ENCODE results near the gene ZGRF1. TPM values are rescaled to one million over a fixed set of nuclear protein-coding genes. Genes with fewer than 3 reads are reported as not detected.
"Not testable (repeated sequence)": the region's sequence is repeated elsewhere in the genome, so short reads cannot be mapped to it uniquely, and the experiment has no call there.

The ZGRF1 gene
- total and polyA plus RNA-seq, 4 donors, result 10.8 to 21.8 (median 12.9) TPM

DNA sequence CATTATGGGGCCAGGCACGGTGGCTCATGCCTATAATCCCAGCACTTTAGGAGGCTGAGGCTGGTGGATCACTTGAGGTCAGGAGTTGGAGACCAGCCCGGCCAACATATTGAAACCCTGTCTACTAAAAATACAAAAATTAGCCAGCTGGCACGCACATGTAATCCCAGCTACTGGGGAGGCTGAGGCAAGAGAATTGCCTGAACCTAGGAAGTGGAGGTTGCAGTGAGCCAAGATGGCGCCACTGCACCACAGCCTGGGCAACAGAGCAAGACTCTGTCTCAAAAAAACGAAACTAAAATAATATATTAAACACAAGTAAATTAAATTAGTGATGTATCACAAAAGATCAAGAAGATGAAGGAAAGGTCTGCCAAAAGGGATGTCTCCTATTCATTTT is 19.4 kb upstream of the ZGRF1 start:
- peaks cover 14% of the 10 kb centered on the region for H3K36me3 ChIP-seq (ENCODE audit: control insufficient read depth, insufficient read depth, low read length)
- no CpG with 5 or more reads among the region's 5 CpGs for WGBS (ENCODE audit: insufficient coverage)
- not testable (repeated sequence) for DNase-seq (ENCODE audit: low read depth in 4 of 6, low spot score in 6 of 6); H3K4me1 ChIP-seq (ENCODE audit: control insufficient read depth, insufficient read depth, low read length); H3K27me3 ChIP-seq (ENCODE audit: control insufficient read depth, insufficient read depth, low read length); H3K27ac ChIP-seq (ENCODE audit: low read depth, low read length); H3K4me3 ChIP-seq (ENCODE audit: low read depth, low read length); H3K9me3 ChIP-seq (ENCODE audit: control insufficient read depth, insufficient read depth, low read length)

DNA sequence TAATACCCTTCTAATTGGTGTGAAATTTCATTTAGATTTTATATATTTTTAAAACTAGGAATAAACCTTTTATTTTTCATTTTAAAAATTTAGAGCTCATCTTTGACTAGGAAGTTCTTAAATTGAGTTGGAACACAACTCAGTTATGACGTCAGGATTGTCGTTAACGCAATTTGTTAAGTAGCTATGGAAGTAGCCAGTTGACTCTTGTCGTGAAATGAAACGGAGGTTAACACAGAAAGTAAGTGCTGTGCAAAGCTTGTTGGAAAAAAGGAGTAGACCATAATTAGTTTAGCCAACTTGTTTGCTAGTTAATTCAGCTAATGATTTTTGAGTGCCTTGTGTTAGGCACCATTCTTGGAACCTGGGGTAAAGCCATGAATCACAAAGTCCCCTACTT is 18.6 kb upstream of the ZGRF1 start:
- no peak overlapping the region for H3K27ac ChIP-seq (ENCODE audit: low read depth, low read length)
- H3K4me3 ChIP-seq (ENCODE audit: low read depth, low read length), result no peak overlapping the region
- DNase-seq (ENCODE audit: low read depth in 4 of 6, low spot score in 6 of 6), result no peak
- 57% methylated on average over 5 of the region's 5 CpGs for WGBS (ENCODE audit: insufficient coverage)
- no peaks in the 10 kb centered on the region for H3K27me3 ChIP-seq (ENCODE audit: control insufficient read depth, insufficient read depth, low read length)
- H3K36me3 ChIP-seq (ENCODE audit: control insufficient read depth, insufficient read depth, low read length), result peaks cover 14% of the 10 kb centered on the region
- H3K9me3 ChIP-seq (ENCODE audit: control insufficient read depth, insufficient read depth, low read length), result no peaks in the 10 kb centered on the region
- no peaks in the 10 kb centered on the region for H3K4me1 ChIP-seq (ENCODE audit: control insufficient read depth, insufficient read depth, low read length)

DNA sequence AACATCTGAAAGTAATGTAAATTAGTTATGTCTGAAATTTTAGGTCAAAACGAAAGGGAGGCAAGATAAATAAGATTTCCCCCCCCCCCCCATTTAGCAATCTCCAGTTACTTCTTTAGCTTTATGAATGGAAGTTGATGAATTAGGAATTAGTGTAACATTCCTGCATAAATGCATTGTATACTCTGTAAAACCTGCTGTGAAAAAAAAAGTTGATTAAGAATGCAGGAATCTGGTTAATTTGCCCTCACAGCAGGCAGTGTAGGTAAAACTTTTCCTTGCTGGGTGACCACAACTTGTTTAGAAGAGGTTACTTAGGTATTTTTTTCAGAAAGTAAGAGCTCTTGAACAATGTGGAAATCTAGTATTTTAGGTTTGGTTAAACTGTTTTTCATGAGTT is 15.5 kb upstream of the ZGRF1 start:
- Histone ChIP-seq H3K4me1 (ENCODE audit: control insufficient read depth, insufficient read depth, low read length) (no peaks in the 10 kb centered on the region), H3K9me3 (ENCODE audit: control insufficient read depth, insufficient read depth, low read length) (no peaks in the 10 kb centered on the region), H3K27ac (ENCODE audit: low read depth, low read length) (no peak overlapping the region), H3K36me3 (ENCODE audit: control insufficient read depth, insufficient read depth, low read length) (peaks cover 11% of the 10 kb centered on the region), H3K27me3 (ENCODE audit: control insufficient read depth, insufficient read depth, low read length) (no peaks in the 10 kb centered on the region), H3K4me3 (ENCODE audit: low read depth, low read length) (no peak overlapping the region)
- no peak for DNase-seq (ENCODE audit: low read depth in 4 of 6, low spot score in 6 of 6)
- no CpG with 5 or more reads among the region's 1 CpG for WGBS (ENCODE audit: insufficient coverage)

DNA sequence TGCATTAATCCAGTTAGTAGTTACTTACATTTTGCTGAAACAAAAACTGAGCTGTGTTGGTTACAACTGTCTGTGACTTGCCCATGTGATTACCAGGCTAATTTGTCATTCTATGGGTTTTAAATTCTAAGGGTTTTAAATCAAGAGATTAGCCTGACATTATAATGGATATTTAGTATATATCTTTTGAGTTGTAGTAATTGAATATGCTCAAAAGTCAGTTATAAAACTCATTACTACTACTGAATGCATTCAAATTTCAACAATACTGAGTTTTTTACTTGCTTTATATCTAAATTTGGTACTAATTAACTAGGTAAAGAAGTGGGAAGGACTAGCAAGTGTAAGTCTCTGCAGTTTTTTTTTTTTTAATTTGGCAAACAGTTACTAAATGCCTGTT is 14.9 kb upstream of the ZGRF1 start:
- H3K4me3 ChIP-seq (ENCODE audit: low read depth, low read length), result no peak overlapping the region
- H3K36me3 ChIP-seq (ENCODE audit: control insufficient read depth, insufficient read depth, low read length), result peaks cover 14% of the 10 kb centered on the region
- DNase-seq (ENCODE audit: low read depth in 4 of 6, low spot score in 6 of 6), result no peak
- no peaks in the 10 kb centered on the region for H3K4me1 ChIP-seq (ENCODE audit: control insufficient read depth, insufficient read depth, low read length)
- no peak overlapping the region for H3K27ac ChIP-seq (ENCODE audit: low read depth, low read length)
- H3K27me3 ChIP-seq (ENCODE audit: control insufficient read depth, insufficient read depth, low read length), result no peaks in the 10 kb centered on the region
- no peaks in the 10 kb centered on the region for H3K9me3 ChIP-seq (ENCODE audit: control insufficient read depth, insufficient read depth, low read length)

DNA sequence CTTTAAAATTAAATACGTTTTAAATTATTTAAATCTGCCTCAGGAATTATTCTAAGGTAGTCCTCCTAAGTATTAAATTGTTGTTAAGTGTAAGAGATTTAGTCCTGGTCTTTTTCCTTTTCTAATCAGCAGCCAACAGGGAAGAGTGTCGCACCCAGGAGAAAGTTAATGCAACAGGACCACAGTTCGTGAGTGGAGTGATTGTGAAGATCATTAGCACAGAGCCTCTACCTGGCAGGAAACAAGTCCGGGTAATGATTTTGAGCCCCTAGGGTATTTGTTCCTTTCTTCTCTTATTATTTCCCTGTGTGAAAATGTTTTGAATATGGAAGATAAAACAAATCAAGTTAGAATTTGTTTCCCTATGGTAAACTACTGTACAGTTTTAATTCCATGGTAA is 13.6 kb upstream of the ZGRF1 start:
- WGBS (ENCODE audit: insufficient coverage), result 64% methylated on average over 2 of the region's 4 CpGs
- peaks cover 17% of the 10 kb centered on the region for H3K36me3 ChIP-seq (ENCODE audit: control insufficient read depth, insufficient read depth, low read length)
- no peak for DNase-seq (ENCODE audit: low read depth in 4 of 6, low spot score in 6 of 6)

DNA sequence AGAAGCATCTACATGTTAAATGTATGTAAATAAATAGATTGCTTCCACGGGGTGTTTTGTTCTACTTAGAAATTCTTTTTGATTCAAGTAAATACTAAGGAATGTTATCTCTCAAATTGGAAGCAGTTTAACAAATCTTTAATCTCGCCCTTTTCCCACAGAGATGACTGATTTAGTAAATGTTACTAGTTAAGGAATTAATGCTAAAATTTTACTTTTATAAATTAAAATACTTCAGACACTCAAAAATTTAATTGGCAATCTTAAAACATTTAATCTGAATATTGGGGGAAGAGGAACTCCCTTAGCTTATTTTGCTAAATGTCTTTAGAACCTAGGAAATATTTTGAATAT is 12.3 kb upstream of the ZGRF1 start:
- H3K27ac ChIP-seq (ENCODE audit: low read depth, low read length), result no peak overlapping the region
- no peaks in the 10 kb centered on the region for H3K27me3 ChIP-seq (ENCODE audit: control insufficient read depth, insufficient read depth, low read length)
- peaks cover 18% of the 10 kb centered on the region for H3K36me3 ChIP-seq (ENCODE audit: control insufficient read depth, insufficient read depth, low read length)
- no peaks in the 10 kb centered on the region for H3K4me1 ChIP-seq (ENCODE audit: control insufficient read depth, insufficient read depth, low read length)
- DNase-seq (ENCODE audit: low read depth in 4 of 6, low spot score in 6 of 6), result no peak
- no CpG with 5 or more reads among the region's 2 CpGs for WGBS (ENCODE audit: insufficient coverage)
- H3K9me3 ChIP-seq (ENCODE audit: control insufficient read depth, insufficient read depth, low read length), result no peaks in the 10 kb centered on the region
- no peak overlapping the region for H3K4me3 ChIP-seq (ENCODE audit: low read depth, low read length)

More for the DNA sequence above, 13.6 kb upstream of the ZGRF1 start:
- Histone ChIP-seq H3K4me1 (ENCODE audit: control insufficient read depth, insufficient read depth, low read length) (no peaks in the 10 kb centered on the region), H3K4me3 (ENCODE audit: low read depth, low read length) (no peak overlapping the region), H3K9me3 (ENCODE audit: control insufficient read depth, insufficient read depth, low read length) (no peaks in the 10 kb centered on the region), H3K27ac (ENCODE audit: low read depth, low read length) (no peak overlapping the region), H3K27me3 (ENCODE audit: control insufficient read depth, insufficient read depth, low read length) (no peaks in the 10 kb centered on the region)

DNA sequence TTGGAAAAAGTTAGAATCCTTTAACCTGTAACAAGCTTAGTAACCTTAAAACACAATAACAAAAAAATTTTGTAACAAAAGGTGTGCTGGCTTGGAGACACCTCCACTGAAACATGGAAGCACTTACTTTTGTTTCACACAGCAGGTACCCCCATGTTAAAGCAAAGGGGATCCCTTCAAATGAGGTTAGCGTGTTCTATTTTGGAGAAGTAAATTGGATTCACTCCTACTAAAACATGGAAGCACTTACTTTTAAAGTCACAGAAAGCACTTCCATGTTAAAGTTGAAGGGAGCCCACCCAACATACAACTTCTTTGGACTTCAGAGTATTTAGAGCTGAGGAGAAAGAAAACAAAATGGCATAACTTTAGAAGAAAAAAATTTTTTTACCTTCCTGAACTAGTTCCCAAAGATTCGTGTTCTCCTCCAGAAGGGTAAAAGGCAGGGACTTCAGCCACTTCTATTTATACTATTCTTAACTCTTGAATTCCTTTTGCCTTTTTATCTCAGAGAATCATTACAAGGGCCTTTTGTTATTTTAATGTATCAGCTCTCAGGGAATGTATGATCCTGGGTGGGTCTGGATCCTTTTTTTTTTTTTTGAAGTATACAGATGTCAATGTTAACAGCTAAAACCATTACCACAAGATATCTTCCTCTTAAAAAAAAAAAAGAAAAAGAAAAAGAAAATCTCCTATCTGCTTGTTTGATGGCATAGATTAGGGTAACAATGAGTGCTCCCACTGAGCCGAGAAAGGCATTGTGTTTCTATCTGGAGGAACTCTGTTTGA is 11.8 kb upstream of the ZGRF1 start:
- Histone ChIP-seq H3K4me3 (ENCODE audit: low read depth, low read length) (no peak overlapping the region), H3K27me3 (ENCODE audit: control insufficient read depth, insufficient read depth, low read length) (no peaks in the 10 kb centered on the region), H3K9me3 (ENCODE audit: control insufficient read depth, insufficient read depth, low read length) (no peaks in the 10 kb centered on the region), H3K4me1 (ENCODE audit: control insufficient read depth, insufficient read depth, low read length) (no peaks in the 10 kb centered on the region), H3K36me3 (ENCODE audit: control insufficient read depth, insufficient read depth, low read length) (peaks cover 15% of the 10 kb centered on the region), H3K27ac (ENCODE audit: low read depth, low read length) (no peak overlapping the region)
- no peak for DNase-seq (ENCODE audit: low read depth in 4 of 6, low spot score in 6 of 6)
- no CpG with 5 or more reads among the region's 3 CpGs for WGBS (ENCODE audit: insufficient coverage)

DNA sequence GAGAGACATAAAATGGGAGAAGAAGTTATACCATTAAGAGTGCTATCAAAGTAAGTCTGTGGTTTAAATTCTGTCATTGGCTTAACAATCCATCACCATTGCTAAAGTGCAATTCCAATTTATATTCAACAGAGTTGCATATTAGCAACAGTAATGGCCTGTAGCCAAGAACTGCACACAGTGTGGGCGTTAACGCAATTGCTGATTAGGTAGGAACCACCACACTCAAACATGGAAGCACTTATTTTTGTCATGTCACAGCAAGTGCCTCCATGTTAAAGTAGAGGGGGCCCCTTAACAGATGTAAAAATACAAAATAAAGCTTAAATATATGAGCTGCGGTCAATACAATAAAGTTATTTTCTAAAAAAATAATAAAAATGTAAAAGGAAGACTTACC is 11.1 kb upstream of the ZGRF1 start:
- H3K4me1 ChIP-seq (ENCODE audit: control insufficient read depth, insufficient read depth, low read length), result no peaks in the 10 kb centered on the region
- H3K27me3 ChIP-seq (ENCODE audit: control insufficient read depth, insufficient read depth, low read length), result no peaks in the 10 kb centered on the region
- H3K9me3 ChIP-seq (ENCODE audit: control insufficient read depth, insufficient read depth, low read length), result no peaks in the 10 kb centered on the region
- no peak overlapping the region for H3K27ac ChIP-seq (ENCODE audit: low read depth, low read length)
- no peak overlapping the region for H3K4me3 ChIP-seq (ENCODE audit: low read depth, low read length)
- no CpG with 5 or more reads among the region's 3 CpGs for WGBS (ENCODE audit: insufficient coverage)
- peaks cover 11% of the 10 kb centered on the region for H3K36me3 ChIP-seq (ENCODE audit: control insufficient read depth, insufficient read depth, low read length)
- DNase-seq (ENCODE audit: low read depth in 4 of 6, low spot score in 6 of 6), result no peak

DNA sequence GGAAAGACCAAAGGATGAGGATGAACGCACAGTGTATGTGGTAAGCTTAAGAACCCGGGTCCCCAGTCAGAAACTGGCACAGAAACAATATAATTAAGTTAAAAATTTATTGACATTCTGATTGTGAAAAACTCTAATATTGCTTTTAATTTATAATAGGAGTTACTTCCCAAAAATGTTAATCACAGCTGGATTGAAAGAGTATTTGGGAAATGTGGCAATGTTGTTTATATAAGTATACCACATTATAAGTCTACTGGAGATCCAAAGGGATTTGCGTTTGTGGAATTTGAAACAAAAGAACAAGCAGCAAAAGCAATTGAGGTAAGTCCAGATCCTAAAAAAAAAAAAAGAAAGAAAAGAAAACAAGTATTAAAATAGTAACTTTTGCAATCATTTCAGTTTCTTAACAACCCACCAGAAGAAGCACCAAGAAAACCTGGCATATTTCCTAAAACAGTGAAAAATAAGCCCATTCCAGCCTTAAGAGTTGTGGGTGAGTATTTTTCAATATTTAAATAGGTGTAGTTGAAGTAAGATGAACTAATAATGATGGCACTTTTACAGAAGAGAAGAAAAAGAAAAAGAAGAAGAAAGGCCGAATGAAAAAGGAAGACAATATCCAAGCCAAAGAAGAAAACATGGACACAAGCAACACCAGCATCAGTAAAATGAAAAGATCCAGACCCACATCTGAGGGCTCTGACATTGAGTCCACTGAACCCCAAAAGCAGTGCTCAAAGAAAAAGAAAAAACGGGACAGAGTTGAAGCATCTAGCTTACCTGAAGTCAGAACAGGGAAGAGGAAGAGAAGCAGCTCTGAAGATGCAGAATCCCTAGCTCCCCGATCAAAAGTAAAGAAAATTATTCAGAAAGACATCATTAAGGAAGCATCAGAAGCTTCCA is 10.2 kb upstream of the ZGRF1 start:
- DNase-seq (ENCODE audit: low read depth in 4 of 6, low spot score in 6 of 6), result no peak
- Histone ChIP-seq H3K9me3 (ENCODE audit: control insufficient read depth, insufficient read depth, low read length) (no peaks in the 10 kb centered on the region), H3K4me3 (ENCODE audit: low read depth, low read length) (no peak overlapping the region), H3K27me3 (ENCODE audit: control insufficient read depth, insufficient read depth, low read length) (no peaks in the 10 kb centered on the region), H3K4me1 (ENCODE audit: control insufficient read depth, insufficient read depth, low read length) (no peaks in the 10 kb centered on the region), H3K27ac (ENCODE audit: low read depth, low read length) (no peak overlapping the region), H3K36me3 (ENCODE audit: control insufficient read depth, insufficient read depth, low read length) (peaks cover 11% of the 10 kb centered on the region)
- 33% methylated on average over 1 of the region's 6 CpGs for WGBS (ENCODE audit: insufficient coverage)
